DLD1 (cell line): Measurements from ENCODE around the gene GFRA1.

ENCODE experiments used
- in situ Hi-C: cut with HindIII; loops from 2 replicates; pipeline ENCODE4 v1.10.0; 2017; ENCODE audit warnings: low sequenced_read_pairs

Gene GFRA1

DNA sequence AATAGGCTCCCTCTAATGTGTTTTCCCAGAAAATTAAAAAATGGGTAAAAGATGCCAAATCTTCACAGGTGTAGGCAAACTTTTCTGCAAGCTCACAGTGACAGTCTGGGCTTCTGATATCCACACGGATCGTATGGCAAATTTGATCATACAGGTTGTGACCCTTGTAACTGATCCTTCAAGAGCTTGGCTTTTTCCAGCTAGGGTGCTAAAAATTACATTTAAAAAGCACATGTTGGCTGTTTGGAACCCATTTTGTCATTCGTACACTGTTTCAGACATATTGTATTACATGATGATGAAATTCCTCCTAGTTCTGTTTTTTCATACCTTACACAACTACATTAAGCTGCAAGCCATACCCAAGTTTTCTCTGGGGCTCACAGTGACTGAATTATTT, 138.7 kb downstream of the GFRA1 start:
- in situ Hi-C loops, result no loop called here

DNA sequence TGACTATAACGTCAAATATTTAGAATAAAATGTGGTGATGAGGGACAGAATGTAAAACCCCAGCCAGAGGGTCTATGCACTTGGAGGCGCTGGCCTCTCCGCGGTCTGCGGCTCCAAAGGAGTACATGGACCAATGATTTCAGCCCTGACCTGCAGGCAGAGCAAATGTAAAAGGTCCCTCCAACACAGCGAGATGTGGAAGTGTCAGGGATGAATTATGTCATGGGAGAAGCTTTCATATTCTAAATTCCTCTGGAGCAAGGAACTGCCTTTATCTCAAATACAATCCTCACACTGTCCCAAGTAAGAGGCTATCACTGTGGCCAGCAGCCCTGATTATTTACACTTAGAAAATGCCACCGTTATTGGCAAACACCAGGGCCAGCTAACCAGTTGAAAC, 139.4 kb downstream of the GFRA1 start:
- in situ Hi-C loops, result no loop called here

DNA sequence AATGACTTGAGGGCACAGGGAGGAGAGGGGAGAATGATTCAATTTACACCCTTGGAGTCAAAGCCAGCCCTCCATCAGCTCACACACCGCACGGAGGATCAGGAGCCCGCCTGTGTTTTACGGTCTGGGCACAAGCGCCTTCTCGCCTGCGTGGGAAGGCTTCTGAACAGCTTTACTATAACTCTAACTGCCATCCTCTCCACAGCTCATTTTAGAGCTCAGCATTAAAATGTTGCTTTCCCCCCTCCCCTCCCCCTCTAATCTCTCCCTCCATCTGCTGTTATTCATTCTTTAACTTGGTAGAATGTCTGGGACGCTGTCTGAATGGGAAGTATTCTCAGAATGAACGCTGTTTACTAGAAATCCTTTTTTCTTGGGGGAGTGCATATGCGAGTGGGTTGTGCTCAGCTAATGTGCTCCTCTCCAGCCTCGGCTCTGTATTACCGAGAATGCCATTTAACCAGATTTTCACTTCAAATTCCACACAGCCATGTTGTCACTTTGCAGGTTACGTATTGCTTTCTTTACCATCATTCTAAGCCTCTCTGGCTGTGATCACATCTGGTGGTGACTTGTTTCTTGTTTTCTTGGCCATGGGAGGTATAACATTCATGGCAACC, 140.1 kb downstream of the GFRA1 start:
- in situ Hi-C loops, result no loop called here

DNA sequence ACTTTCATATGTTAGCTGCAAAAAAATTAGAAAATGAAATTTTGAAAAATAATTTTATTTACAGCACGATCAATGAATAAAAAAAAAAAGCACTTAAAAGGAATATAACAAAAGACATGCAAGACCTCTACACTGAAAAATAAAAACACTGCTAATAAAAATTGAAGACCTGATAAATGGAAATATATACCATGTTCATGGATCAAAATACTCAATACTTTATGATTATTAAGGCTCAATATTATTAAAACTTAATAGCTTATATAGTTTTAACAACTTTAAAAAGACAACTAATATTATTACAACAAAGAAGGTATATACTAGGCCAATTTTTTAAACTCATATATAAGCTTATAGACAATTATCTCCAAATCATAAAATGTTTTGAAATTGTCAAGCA, 143.0 kb downstream of the GFRA1 start:
- in situ Hi-C loops, result no loop called here

DNA sequence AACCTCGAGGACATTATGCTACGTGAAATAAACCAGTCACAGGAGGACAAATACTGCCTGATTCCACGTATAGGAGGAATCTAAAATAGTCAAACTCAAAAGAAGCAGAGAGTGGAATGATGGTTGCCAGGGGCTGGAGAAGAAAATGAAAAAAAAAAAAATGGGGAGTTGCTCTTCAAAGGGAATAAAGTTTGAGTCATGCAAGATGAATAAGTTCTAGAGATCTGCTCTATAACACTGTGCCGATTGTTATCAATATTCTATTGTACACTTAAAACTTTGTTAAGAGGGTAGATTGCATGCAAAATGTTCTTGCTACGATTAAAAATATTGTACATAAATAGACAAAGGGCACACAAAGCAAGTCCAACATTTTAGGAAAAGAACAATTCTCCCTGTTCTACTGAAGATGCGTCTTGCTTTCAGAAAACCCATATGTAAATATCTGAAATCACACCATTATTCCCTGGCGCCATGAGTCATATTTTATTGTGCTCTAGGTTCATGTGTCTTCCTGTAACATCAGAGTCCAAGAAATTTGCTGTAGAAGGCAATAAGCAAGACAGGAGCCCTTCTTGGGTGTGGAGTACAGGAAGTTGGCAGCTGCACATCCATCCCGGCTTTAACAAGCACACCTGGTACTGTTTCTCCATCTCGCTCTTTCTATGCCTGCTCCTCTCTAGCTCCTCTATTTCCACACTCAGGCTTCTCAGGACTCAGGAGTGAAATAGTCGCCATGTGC, 145.9 kb downstream of the GFRA1 start:
- in situ Hi-C loops, result no loop called here

DNA sequence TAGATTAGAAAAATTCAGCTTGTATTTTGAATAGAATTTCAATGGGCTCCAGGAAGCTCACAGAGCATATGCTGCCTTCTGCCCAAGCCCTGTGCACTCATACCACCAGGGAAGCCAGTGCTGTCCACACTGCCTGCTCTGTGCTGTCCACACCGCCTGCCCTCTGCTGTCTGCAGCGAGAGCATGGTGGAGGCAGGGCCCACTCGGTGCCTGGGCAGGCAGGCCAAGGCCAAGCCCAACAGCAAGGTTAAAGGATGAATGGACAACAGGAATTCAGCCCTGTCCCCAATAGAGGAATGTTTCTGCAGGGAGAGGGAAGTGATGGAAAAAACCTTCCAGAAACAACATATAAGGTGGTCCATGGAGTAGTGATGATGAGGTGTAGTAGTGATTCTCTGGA, 146.8 kb downstream of the GFRA1 start:
- in situ Hi-C loops, result no loop called here

DNA sequence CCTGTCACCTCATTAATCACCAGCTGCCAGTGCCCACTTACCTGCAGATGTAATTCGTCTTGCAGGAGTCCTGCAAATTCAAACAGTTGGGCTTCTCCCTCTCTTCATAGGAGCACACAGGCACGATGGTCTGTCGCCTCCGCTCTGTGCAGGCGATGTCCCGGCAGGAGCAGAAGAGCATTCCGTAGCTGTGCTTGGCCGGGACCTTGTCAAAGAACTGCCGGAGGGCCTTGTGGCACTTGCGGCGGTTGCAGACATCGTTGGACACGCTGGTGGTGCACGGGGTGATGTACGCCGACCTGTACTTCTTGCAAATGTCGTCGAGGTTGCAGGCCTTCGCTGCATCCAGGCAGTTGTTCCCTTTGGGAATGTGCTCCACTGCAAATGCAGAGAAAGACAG, 147.8 kb downstream of the GFRA1 start:
- in situ Hi-C loops, result no loop called here

DNA sequence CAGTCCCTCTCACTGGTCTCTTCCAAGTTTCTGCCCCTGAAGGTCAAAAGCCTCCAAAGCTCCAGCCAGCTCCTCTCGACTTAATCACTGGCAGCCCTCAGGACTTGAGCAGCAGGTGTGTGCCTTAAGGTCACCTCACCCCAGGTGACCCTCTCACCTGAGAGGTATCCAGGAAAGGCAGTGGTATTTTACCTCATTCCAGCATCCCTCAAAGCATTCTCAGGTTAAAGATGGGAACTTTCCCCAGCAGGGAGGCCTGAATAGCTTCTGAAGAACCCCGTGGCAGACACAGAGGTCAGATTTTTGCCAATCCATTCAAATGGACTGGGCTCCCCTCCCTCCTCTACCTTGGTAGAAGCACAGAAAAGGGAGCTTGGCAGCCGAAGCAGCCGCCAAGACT, 148.2 kb downstream of the GFRA1 start:
- in situ Hi-C loops, result no loop called here

DNA sequence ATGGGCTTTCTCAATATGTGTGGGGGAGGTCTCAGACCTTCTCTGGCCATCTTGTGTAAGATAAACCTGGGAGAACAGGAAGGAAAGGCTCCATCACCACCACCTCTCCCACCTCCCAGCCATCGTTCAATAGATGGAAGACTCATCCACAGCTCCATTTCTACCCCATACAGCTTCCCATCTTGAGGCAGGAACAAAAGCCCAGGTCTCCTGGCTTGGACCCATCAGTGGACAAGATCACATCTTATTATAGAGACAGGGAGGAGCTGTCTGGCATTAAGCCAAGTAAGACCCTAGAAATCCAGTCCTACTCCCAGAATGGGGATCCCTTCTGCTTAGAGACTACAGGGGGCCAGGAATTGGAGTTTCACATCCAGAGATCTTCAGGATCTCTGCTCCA, 150.3 kb downstream of the GFRA1 start:
- in situ Hi-C loops, result no loop called here

DNA sequence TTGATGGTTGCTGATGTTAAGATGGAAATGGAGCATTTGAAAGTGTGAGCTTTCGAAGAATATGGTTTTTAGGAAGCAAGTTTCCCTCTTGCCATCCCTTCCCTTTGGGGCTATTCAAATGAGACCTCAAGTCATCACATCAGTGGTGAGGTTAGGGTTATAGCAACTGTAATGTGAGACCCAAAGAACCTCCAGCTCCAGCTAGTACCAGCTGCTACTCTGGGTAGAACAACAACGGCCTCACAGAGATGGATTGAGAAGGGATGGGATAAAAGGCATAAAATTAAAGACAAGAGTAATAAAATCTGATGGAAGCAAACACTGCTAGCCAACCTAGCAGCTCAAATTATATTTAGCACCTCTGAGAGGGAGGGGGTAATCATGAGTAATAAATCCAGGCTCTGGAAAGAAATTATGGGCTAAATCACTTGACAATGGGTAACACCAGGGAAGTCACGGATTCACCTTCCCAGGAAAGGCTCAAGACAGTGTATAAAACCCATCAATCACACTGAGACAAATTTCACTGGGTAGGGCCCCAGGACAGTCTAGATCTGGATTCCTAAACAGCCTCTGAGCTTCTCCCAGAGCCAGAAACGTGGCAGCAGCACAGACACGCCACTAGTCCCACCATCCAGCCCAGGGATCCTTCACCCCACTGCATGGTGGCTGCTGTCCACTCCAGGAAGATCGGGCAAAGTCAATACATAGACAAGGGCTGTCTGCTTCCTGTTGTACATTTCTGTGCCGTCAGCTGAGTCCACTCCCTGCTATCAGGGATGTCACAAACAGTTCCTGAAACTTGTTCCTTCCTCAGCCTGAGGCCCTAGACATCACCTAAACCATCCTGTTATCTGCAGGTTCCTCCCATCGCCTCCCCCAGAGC, 151.1 kb downstream of the GFRA1 start:
- in situ Hi-C loops, result no loop called here

DNA sequence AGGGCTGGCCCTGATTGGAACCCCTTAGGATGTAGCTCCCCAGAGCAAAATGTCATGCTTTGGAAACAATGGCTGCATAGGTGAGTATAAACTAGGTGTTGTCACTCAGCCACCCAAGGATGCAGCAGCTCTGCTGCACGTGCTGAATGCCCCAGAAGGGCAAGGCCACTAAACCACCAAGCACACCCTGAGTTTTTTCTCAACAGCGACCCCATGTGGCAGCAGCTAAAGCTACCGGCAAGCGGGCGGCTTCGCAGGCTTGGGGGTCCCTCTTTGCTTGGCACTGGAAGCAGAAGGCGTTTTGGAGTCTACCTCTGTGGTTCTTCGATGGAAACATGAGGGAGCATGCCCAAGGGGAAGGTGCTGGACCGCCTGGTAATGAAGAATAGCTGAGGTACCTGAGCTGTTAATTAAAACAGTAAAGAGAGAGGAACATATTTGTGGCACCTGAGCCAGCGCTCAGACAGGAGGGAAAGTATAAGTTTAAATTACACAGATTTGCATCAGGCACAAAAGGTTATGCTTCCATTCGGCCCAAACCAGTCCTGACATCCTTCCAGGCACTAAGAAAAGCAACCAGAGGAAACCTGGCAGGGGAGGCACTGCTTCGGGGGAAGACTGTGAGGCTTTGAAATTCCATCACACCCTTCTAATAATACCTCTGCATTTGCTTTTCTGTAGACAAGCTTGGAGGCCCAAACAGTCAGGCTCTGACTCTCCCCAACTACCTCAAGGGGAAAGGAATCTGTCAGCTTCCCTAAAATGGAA, 152.1 kb downstream of the GFRA1 start:
- in situ Hi-C loops, result no loop called here

DNA sequence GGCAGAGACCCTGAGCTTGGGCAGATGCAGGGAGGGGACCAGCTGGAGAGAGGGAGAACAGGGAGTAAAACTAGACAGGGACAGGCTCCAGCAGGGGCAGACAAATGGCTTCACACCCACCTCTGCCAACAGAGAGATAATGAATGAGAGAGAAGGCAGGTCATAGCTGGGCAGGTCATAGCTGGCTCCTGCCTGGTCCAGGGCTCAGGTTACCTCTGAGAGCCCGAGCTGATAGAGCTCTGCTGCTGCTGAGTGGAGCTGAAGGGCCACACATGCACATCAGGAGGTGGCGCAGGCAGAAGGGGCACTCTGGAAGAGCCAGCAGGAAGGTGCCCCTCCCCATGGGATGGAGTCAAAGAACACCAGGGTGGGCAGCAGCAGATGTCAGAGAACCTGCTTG, 154.2 kb downstream of the GFRA1 start:
- in situ Hi-C loops, result no loop called here

DNA sequence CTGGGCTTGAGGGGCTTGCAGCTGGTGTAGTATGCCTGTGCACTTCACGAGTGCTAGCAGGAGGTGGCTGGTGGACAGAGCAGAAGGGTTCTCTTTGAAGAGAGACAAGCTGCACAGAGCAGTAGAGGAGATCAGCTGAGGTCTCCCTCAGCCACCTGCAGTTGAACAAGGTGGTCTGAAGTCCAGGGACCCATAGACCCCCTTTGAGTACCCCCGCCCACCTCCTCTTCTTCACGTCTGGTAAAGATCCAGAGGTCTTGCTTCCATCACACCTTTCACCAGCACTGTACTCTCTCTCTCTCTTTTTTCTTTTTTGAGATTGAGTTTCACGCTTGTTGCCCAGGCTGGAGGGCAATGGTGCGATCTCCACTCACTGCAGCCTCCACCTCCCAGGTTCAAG, 157.2 kb downstream of the GFRA1 start:
- in situ Hi-C loops, result no loop called here

DNA sequence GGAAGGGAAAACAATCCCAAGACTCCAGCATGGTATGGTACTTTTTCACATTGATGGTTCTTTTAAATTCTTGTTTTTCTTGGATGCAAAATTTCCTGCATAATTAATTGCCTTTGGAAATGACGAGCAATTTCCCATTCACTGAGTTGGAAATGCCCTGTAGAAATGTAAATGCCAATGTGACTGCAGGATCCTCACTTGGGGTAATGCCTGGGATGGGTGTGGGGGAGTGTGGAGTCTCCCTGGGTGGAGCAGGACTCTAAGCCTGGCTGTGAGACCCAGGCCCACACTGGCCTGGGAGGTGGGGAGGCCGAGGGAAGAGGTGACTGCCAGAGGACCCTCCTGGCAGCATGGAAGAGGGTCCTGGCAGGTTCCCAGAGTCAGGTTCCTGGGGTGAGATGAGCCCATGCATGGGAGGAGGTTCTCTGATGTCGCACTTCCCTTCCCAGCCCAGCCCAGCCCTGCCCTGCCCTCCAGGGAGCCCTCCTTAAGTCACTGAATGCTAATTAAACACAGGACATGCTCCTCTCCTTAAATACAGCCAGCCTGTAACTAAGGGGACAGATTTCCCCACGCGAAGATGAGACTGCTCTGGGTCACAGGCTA, 157.9 kb downstream of the GFRA1 start:
- in situ Hi-C loops, result no loop called here

DNA sequence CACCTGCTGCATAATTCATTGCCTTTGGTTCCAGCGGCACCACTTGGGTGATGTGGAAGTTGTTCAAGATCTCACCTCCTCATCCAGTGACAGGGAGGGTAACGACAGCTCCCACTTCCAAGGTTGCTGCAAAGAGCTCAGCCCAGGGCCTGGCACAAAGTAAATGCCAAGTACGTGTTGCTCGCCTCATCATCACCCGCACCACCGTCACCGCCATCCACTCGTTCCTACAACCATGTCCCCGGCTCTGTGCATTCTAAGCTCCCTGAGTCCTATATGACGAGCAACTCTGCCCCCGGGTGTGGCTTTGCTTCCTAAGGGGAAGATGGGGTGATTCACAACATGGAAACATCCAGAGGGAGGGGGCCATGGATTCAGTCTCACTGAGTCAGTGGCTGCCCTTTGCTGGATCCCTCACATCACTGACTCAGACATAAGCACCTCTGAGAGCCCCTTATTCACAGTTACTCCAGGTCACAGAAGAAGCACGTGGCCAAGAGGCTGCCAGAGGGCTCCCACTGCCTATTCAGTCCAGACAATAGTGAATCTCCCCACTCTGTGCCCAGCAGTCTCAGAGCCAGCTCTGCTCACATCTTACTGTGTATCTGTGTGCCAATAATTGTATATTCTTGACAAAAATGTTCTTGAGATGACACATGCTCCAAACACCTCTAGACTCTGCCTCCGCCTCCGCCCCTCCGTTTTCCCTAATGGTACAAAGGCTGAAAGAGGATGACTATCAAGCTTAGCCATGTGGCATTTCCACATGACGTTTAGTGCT, 159.1 kb downstream of the GFRA1 start:
- in situ Hi-C loops, result no loop called here

DNA sequence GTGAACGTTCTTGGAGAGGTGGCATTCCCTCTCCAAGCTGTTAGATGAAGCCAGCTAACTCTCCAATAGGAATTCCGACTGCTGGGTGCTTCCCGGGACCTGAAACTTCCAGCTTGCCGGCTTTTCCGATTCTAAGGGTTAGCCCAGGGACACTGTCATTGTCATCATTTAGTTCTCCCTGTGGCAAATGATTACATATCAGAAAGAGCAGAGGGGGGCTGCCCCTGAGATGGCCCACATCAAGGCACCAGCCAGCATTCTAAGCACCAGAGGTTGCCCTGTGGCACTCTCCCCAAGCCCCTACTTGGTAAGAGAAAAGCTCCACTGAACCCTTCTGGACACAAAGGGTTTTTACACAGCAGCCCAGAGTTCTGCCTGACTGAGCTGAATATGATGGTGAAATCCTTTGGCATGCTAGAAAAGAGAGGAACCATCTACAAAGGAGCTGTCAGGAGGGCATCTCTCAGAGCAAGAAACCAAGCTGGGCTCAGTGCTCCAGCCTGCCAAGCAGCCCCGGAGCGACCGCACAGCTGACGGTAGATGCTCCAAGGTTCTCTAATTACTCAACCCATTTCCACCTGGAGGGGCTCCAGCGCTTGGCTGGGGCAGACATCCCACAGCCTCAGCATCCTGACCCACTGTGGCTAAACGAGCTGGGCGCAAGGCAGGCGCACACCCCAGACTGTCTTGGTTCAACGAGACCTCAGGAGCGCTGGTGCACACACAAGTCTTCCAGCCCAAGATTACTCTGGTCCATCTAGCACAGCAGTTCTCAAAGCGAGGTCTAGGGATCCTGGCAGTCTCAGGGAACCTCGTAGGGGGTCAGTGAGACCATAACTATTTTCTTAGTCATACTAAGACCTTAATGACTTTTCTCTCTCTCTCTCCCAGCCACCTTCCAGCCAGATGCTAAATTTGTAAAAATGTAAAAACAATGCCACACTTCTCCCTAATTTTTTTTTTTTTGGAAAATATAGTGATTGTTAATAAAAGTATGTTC, 160.5 kb downstream of the GFRA1 start:
- in situ Hi-C loops, result no loop called here

DNA sequence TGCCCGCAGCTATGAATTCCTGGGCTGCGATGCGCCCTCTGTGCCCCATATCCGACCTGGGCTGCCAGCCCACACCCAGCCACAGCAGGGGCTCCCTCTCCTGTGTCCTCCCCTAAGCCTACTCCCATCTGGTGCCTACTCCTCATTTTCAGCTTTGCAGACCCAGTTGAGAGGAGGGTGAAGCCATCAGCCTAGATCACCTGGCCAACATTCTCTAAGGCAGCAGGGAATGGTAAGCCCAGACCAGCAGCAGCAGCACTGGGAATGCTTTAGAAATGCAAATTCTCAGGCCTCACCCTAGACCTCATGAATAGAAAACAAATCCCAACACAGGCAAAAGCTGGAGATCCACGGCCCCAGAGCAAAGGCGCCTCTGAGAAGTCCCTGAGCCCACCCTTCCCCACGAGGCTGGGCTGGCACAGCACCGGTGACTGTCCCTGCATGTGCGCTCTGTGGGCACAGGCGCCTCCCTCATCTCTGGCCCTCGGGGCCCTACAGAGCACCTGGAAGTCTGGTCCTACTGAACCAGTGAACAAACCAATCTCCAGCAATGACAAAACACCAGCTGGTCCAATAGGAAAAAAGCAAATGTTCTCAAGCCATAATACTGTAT, 161.4 kb downstream of the GFRA1 start:
- in situ Hi-C loops, result no loop called here

DNA sequence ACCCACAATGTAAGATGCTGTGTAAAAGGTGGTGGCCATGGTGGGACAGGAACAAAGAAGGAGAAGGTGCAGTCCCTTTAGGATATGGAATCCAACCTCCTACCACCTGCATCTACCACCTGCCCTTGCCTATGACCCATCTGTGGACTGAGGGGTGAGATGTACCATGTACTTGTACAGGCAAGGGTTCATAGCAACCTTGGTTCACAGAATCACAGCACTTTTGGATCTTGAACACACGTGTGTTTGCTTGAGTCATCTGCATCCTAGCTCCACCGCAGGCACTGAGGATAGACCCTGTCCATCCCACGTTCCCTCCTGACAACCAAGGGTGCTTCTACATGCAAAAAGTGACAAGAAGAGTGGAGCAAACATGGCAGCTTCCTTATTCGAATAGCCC, 162.3 kb downstream of the GFRA1 start:
- in situ Hi-C loops, result no loop called here
